ENCODE data around the gene ICE2. TPM values are rescaled to one million over a fixed set of nuclear protein-coding genes. Genes with fewer than 3 reads are reported as not detected.
A peak's percentile ranks its signal among the peaks of the same experiment; 100 is the strongest.

ICE2 gene
- total RNA-seq, 2 experiments from 2014 or later: 66.0 to 71.3 TPM

- Mint-ChIP-seq H3K27ac (no peak overlapping the region), H3K4me1 (ENCODE audit: low read depth) (peaks cover 78% of the 10 kb centered on the region), H3K27me3 (no peaks in the 10 kb centered on the region), H3K4me3 (no peak overlapping the region), H3K36me3 (peaks cover 16% of the 10 kb centered on the region), H3K9me3 (no peaks in the 10 kb centered on the region)
- intact Hi-C loops (cut with micrococcal nuclease): loop anchor here (5.0 to 10.0 kb wide), 3 partner anchors 303 to 450 kb away; no protein-coding TSS in a partner anchor
- CTCF ChIA-PET: no interaction called here
- no peak for DNase-seq
- POLR2A ChIA-PET: no interaction called here
Measured at GRCh38 chr15:60391722-60392315, 87.1 kb downstream of the ICE2 start.

GRCh38 chr15:60390871-60391501, 88.0 kb downstream of the ICE2 start:
- ChIA-PET CTCF (interaction anchor here (1.0 kb wide), 2 partner anchors 32 to 129 kb away, joined by 3 to 4 read pairs; no protein-coding TSS in a partner anchor), POLR2A (no interaction called here)
- Mint-ChIP-seq H3K27ac (no peak overlapping the region), H3K4me3 (no peak overlapping the region), H3K36me3 (peaks cover 17% of the 10 kb centered on the region), H3K27me3 (no peaks in the 10 kb centered on the region), H3K4me1 (ENCODE audit: low read depth) (peaks cover 71% of the 10 kb centered on the region), H3K9me3 (no peaks in the 10 kb centered on the region)
- intact Hi-C loops (cut with micrococcal nuclease): loop anchor here (5.0 to 10.0 kb wide), 3 partner anchors 304 to 451 kb away; no protein-coding TSS in a partner anchor
- peak; percentile 28 for DNase-seq

DNA sequence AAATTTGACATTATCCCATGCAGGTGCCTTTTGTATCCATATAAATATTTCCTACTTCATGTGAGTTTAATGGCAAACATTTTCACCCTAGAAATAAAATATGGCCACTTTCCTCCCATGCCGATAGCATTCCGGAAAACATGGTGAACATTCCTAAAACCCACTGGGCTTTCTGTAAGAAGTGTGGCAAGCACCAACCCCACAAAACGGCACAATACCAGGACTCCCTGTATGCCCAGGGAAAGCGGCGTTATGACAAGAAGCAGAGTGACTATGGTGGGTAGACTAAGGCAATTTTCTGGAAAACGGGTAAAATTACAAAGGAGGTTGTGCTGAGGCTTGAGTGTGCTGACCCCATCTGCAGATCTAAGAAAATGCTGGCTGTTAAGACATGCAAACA, 88.7 kb downstream of the ICE2 start:
- peaks cover 10% of the 10 kb centered on the region for H3K36me3 Mint-ChIP-seq
- CTCF ChIA-PET: interaction anchor here (1.0 kb wide), 2 partner anchors 31 to 130 kb away, joined by 3 to 4 read pairs; no protein-coding TSS in a partner anchor
- POLR2A ChIA-PET: interaction anchor here (1.4 kb wide), 1 partner anchor 8 kb away, joined by 9 read pairs; the partner anchor contains the start of gene ANXA2
- no peak overlapping the region for H3K4me3 Mint-ChIP-seq
- no peaks in the 10 kb centered on the region for H3K27me3 Mint-ChIP-seq
- no peak overlapping the region for H3K27ac Mint-ChIP-seq
- DNase-seq: no peak
- H3K9me3 Mint-ChIP-seq: no peaks in the 10 kb centered on the region
- H3K4me1 Mint-ChIP-seq (ENCODE audit: low read depth): peaks cover 68% of the 10 kb centered on the region
- intact Hi-C loops (cut with micrococcal nuclease): loop anchor here (5.0 to 10.0 kb wide), 3 partner anchors 305 to 452 kb away; no protein-coding TSS in a partner anchor

- peaks cover 6% of the 10 kb centered on the region for H3K36me3 Mint-ChIP-seq
- peaks cover 61% of the 10 kb centered on the region for H3K4me1 Mint-ChIP-seq (ENCODE audit: low read depth)
- H3K27me3 Mint-ChIP-seq: no peaks in the 10 kb centered on the region
- intact Hi-C loops (cut with micrococcal nuclease): loop anchor here (1.0 to 10.0 kb wide), 8 partner anchors 8 to 510 kb away; partner anchors contain the start of genes ANXA2 and ICE2
- peak; percentile 63 for DNase-seq
- CTCF ChIA-PET: interaction anchor here (1.0 to 1.1 kb wide), 2 partner anchors 27 to 30 kb away, joined by 3 read pairs; no protein-coding TSS in a partner anchor
- POLR2A ChIA-PET: interaction anchor here (1.4 kb wide), 2 partner anchors 9 to 27 kb away, joined by 7 to 9 read pairs; partner anchors contain the start of gene ANXA2
- H3K4me3 Mint-ChIP-seq: peak overlapping the region; percentile 34
- no peaks in the 10 kb centered on the region for H3K9me3 Mint-ChIP-seq
- peak overlapping the region; percentile 44 for H3K27ac Mint-ChIP-seq
Measured at GRCh38 chr15:60389261-60390077, 89.5 kb downstream of the ICE2 start.

DNA sequence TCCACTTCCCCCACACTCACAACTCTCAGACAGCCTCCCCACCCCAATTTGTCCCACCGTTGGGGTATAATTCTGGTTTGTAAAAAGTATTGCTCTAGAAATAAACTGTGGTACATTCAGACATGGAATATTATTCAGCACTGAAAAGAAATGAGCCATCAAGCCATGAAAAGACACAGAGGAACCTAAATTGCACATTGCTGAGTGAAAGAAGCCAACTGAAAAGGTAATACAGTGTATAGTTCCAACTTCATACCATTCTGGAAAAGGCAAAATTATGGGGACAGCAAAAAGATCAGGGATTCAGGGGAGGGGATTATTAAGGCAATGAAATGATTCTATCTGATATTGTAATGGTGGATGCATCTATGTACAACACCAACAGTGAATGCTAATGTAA, 91.6 kb downstream of the ICE2 start:
- peaks cover 8% of the 10 kb centered on the region for H3K36me3 Mint-ChIP-seq
- H3K9me3 Mint-ChIP-seq: no peaks in the 10 kb centered on the region
- intact Hi-C loops (cut with micrococcal nuclease): no loop called here
- ChIA-PET POLR2A (no interaction called here), CTCF (interaction anchor here (1.1 kb wide), 1 partner anchor 11 kb away, joined by 3 read pairs; the partner anchor contains the start of gene ANXA2)
- no peaks in the 10 kb centered on the region for H3K27me3 Mint-ChIP-seq
- H3K4me1 Mint-ChIP-seq (ENCODE audit: low read depth): peaks cover 44% of the 10 kb centered on the region
- no peak for DNase-seq
- no peak overlapping the region for H3K27ac Mint-ChIP-seq
- no peak overlapping the region for H3K4me3 Mint-ChIP-seq

DNA sequence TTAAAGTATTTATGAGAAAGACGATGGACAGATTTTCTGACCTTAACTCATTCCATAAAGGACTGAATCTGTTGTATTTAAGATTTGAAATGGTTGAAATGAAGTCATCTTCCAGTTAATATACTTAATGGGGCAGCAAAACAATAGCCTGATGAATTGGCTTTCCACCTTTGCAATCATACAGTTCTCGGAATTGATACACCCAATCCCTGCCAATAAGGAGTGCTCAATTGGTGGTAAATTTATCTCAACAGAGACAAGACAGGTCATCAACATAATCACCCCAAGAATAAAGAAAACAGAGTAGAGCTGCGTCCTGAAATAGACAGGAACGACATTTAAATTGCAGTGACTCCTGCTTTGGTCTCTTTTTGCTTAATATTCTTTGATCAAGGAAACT, 92.3 kb downstream of the ICE2 start:
- Mint-ChIP-seq H3K9me3 (no peaks in the 10 kb centered on the region), H3K4me1 (ENCODE audit: low read depth) (peaks cover 39% of the 10 kb centered on the region), H3K27ac (no peak overlapping the region), H3K36me3 (peaks cover 9% of the 10 kb centered on the region), H3K27me3 (no peaks in the 10 kb centered on the region), H3K4me3 (no peak overlapping the region)
- ChIA-PET CTCF (interaction anchor here (1.1 kb wide), 1 partner anchor 12 kb away, joined by 3 read pairs; the partner anchor contains the start of gene ANXA2), POLR2A (no interaction called here)
- intact Hi-C loops (cut with micrococcal nuclease): no loop called here
- no peak for DNase-seq

DNA sequence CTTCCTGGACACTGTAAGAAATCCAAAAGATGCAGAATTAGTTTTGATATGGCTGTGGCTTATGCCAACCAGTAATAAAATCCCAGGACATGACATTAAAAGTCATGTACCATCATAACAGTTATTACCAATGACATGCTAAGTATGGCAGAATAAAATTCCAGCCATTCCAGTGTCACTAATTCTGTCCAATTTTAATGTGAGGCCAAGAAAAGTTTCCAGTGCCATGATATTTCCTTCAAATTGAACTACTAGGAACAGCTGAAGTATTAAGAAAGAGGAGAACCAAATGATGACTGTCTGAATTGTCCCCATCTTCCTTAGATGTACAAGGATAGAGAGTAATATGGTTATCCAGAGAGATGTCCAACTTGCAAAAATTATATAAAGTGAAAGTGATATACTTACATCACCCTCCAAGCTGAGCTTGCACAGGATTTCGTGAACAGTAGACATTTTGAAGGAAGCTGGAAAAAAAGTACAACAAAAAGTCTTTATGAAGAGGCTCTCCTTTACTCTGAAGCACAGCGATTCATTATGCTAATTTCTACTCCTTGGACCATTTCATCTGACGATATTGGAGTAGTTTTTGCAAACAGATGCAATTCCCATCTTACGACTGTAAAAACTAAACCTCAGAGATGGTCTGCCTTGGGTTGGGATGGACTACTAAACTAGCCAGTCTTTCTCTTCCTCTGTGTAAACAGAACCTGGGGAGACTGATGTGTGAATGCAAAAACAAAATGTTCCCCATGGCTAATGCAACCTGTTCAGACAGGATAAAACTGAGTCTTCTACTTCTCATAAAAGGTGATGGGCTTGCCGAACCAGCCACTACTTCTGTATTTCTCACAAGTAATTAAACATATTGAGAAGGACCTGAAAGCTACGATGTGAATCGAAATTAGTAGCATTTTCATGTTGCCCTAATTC, 93.1 kb downstream of the ICE2 start:
- H3K4me1 Mint-ChIP-seq (ENCODE audit: low read depth): peaks cover 32% of the 10 kb centered on the region

GRCh38 chr15:60384526-60385126, 94.3 kb downstream of the ICE2 start:
- no peak for DNase-seq
- H3K27ac Mint-ChIP-seq: no peak overlapping the region
- H3K4me3 Mint-ChIP-seq: no peak overlapping the region
- no peaks in the 10 kb centered on the region for H3K27me3 Mint-ChIP-seq
- POLR2A ChIA-PET: interaction anchor here (2.0 kb wide), 1 partner anchor 13 kb away, joined by 5 read pairs; the partner anchor contains the start of gene ANXA2
- H3K9me3 Mint-ChIP-seq: no peaks in the 10 kb centered on the region
- H3K4me1 Mint-ChIP-seq (ENCODE audit: low read depth): peaks cover 20% of the 10 kb centered on the region
- peaks cover 24% of the 10 kb centered on the region for H3K36me3 Mint-ChIP-seq
- CTCF ChIA-PET: interaction anchor here (1.2 kb wide), 1 partner anchor 26 kb away, joined by 3 read pairs; no protein-coding TSS in a partner anchor
- intact Hi-C loops (cut with micrococcal nuclease): no loop called here

More for the DNA sequence above, 93.1 kb downstream of the ICE2 start:
- ChIA-PET CTCF (interaction anchor here (1.1 kb wide), 1 partner anchor 12 kb away, joined by 3 read pairs; the partner anchor contains the start of gene ANXA2), POLR2A (interaction anchor here (2.0 kb wide), 1 partner anchor 12 kb away, joined by 5 read pairs; the partner anchor contains the start of gene ANXA2)
- H3K4me3 Mint-ChIP-seq: no peak overlapping the region
- H3K9me3 Mint-ChIP-seq: no peaks in the 10 kb centered on the region
- DNase-seq: no peak
- H3K27ac Mint-ChIP-seq: no peak overlapping the region
- intact Hi-C loops (cut with micrococcal nuclease): no loop called here
- no peaks in the 10 kb centered on the region for H3K27me3 Mint-ChIP-seq
- H3K36me3 Mint-ChIP-seq: peaks cover 16% of the 10 kb centered on the region

DNA sequence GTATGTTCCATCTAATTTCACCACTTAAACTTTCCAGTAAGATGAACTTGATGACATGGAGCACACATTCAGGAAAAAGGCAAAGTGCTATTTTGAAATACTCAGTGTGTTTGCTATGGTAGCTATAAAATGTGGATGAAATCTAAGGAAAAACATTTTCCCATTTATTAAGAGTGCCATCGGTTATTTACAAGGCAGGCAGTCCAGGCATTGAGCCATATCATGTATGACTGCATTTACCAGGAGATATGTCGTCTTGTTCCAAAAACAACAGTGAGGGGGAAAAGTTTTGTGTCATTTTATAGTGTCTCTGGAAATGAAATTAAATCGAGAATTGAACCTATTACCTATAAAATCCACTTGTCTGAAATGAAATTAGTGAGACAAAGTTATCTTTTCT, 94.9 kb downstream of the ICE2 start:
- Mint-ChIP-seq H3K4me1 (ENCODE audit: low read depth) (peaks cover 16% of the 10 kb centered on the region), H3K9me3 (no peaks in the 10 kb centered on the region), H3K27me3 (no peaks in the 10 kb centered on the region), H3K36me3 (peaks cover 29% of the 10 kb centered on the region), H3K27ac (no peak overlapping the region), H3K4me3 (no peak overlapping the region)
- CTCF ChIA-PET: interaction anchor here (1.2 kb wide), 1 partner anchor 25 kb away, joined by 3 read pairs; no protein-coding TSS in a partner anchor
- DNase-seq: no peak
- POLR2A ChIA-PET: no interaction called here
- intact Hi-C loops (cut with micrococcal nuclease): no loop called here

GRCh38 chr15:60382773-60383674, 95.9 kb downstream of the ICE2 start:
- ChIA-PET CTCF (interaction anchor here (1.2 to 1.4 kb wide), 2 partner anchors 24 kb away, joined by 3 to 4 read pairs; no protein-coding TSS in a partner anchor), POLR2A (no interaction called here)
- Mint-ChIP-seq H3K4me3 (no peak overlapping the region), H3K27me3 (no peaks in the 10 kb centered on the region), H3K4me1 (ENCODE audit: low read depth) (peaks cover 9% of the 10 kb centered on the region), H3K36me3 (peaks cover 31% of the 10 kb centered on the region), H3K9me3 (no peaks in the 10 kb centered on the region), H3K27ac (no peak overlapping the region)
- no peak for DNase-seq
- intact Hi-C loops (cut with micrococcal nuclease): no loop called here

All from activated CD4-positive, alpha-beta memory T cell treated with anti-CD3 and anti-CD28 coated beads for 36 hours (primary cell).